ENCODE measurements around the gene STAC. TPM values are rescaled to one million over a fixed set of nuclear protein-coding genes. Genes with fewer than 3 reads are reported as not detected.
A peak's percentile ranks its signal among the peaks of the same experiment; 100 is the strongest.

Gene STAC
- total and polyA plus RNA-seq, 5 donors from 2014 or later = 0.59 to 1.0 (median 0.76) TPM

DNA sequence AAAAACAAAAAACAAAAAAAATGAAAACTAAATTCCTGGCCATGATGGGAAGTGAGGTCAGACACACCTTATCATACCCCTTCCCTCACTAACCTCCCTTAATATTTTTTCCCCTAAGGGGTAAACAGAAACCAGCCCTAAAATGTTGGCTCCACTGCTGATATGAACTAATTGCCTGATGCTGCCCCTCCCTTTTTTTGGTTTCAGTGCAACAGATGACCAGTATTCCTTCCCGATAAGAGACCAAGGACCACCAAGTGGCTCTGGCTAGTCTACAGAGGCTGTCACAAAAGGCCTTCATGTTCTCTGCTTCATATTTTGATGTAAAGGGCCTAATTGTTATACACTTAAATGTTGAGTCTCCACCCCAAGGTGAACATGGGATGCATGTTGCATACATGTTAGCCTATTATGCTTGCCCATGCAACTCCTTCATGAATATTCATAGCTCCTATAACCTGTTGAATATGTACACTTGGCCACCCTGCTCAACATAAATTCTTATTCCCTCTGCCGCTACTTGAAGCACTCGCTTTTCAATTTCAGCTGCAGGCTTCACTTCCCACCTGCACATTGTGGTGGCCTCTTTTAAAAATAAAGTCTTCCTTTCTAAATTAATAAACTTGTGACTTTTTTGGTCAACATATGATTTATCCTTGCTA is 12.3 kb upstream of the STAC start:
- ATAC-seq (ENCODE audit: low read depth in 2 of 2) = no peak
- H3K27ac ChIP-seq (ENCODE audit: insufficient read depth, low read length, poor library complexity, severe bottlenecking) = no peak overlapping the region
- DNase-seq = no peak
- Mint-ChIP-seq H3K27ac (no peak overlapping the region), H3K4me1 (no peaks in the 10 kb centered on the region), H3K36me3 (no peaks in the 10 kb centered on the region), H3K27me3 (no peaks in the 10 kb centered on the region), H3K4me3 (no peak overlapping the region), H3K9me3 (peaks cover 0 to 5% (median 3%) of the 10 kb centered on the region in 7 donors)
- H3K9me3 ChIP-seq (ENCODE audit: control insufficient read depth in 2 of 2, low read length in 2 of 2) = no peaks in the 10 kb centered on the region
- no peaks in the 10 kb centered on the region for H3K27me3 ChIP-seq (ENCODE audit: control insufficient read depth, insufficient read depth, low read length)
- no peaks in the 10 kb centered on the region for H3K36me3 ChIP-seq (ENCODE audit: control insufficient read depth, insufficient read depth, low read length)
- no peaks in the 10 kb centered on the region for H3K4me1 ChIP-seq (ENCODE audit: control insufficient read depth, insufficient read depth, low read length, poor library complexity, severe bottlenecking)
- H3K4me3 ChIP-seq (ENCODE audit: low read depth, low read length) = no peak overlapping the region

DNA sequence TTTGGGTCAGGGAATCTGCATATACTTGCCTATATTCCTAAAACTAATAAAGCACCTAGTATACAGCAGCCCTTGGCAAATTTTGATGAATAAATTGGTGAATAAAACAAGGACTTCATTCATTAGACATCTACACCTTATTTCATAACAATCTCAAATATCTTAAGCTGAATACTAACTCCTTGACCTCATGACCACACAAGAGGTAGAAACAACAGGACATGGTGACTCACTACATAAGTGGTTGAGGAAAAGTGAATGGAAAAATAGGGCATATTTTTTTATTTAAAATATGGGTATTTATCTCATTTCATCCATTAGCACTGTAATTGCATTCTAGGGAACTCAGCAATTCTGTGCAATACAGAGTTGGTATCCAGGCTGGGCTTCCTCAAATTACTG is 7.8 kb upstream of the STAC start:
- Mint-ChIP-seq H3K9me3 (peaks cover 0 to 3% (median 1%) of the 10 kb centered on the region in 7 donors), H3K4me3 (no peak overlapping the region), H3K27me3 (peaks cover 5% of the 10 kb centered on the region), H3K36me3 (no peaks in the 10 kb centered on the region), H3K27ac (no peak overlapping the region), H3K4me1 (no peaks in the 10 kb centered on the region)
- no peaks in the 10 kb centered on the region for H3K36me3 ChIP-seq (ENCODE audit: control insufficient read depth, insufficient read depth, low read length)
- no peaks in the 10 kb centered on the region for H3K4me1 ChIP-seq (ENCODE audit: control insufficient read depth, insufficient read depth, low read length, poor library complexity, severe bottlenecking)
- H3K4me3 ChIP-seq (ENCODE audit: low read depth, low read length) = no peak overlapping the region
- H3K27ac ChIP-seq (ENCODE audit: insufficient read depth, low read length, poor library complexity, severe bottlenecking) = no peak overlapping the region
- H3K27me3 ChIP-seq (ENCODE audit: control insufficient read depth, insufficient read depth, low read length) = no peaks in the 10 kb centered on the region
- no peaks in the 10 kb centered on the region for H3K9me3 ChIP-seq (ENCODE audit: control insufficient read depth in 2 of 2, low read length in 2 of 2)
- no peak for DNase-seq
- no peak for ATAC-seq (ENCODE audit: low read depth in 2 of 2)

DNA sequence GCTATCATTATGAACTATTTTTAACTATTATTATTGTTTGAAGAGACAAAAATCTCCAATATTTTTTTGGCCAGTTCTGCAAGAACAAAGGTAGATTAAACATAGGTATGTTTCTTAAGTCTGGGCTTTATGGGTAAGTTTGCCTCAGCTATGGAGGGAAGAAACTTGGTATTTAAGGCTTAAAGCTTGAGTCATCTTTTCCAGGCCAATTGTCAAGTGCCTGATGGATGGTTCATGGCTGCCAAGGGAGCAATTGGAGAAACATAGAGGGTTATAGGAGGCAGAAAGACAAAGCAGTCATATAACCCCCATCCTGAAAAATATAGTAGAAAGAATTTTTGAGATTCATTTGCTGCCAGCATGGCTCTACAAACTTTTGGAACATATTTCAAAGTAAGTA is 7.2 kb upstream of the STAC start:
- H3K36me3 Mint-ChIP-seq = no peaks in the 10 kb centered on the region
- Histone ChIP-seq H3K27ac (ENCODE audit: insufficient read depth, low read length, poor library complexity, severe bottlenecking) (no peak overlapping the region), H3K4me1 (ENCODE audit: control insufficient read depth, insufficient read depth, low read length, poor library complexity, severe bottlenecking) (no peaks in the 10 kb centered on the region), H3K9me3 (ENCODE audit: control insufficient read depth in 2 of 2, low read length in 2 of 2) (no peaks in the 10 kb centered on the region), H3K4me3 (ENCODE audit: low read depth, low read length) (no peak overlapping the region), H3K27me3 (ENCODE audit: control insufficient read depth, insufficient read depth, low read length) (peaks cover 1% of the 10 kb centered on the region), H3K36me3 (ENCODE audit: control insufficient read depth, insufficient read depth, low read length) (no peaks in the 10 kb centered on the region)
- H3K27ac Mint-ChIP-seq = no peak overlapping the region
- H3K4me1 Mint-ChIP-seq = no peaks in the 10 kb centered on the region
- H3K4me3 Mint-ChIP-seq = no peak overlapping the region
- peaks cover 0 to 3% (median 1%) of the 10 kb centered on the region in 7 donors for H3K9me3 Mint-ChIP-seq
- H3K27me3 Mint-ChIP-seq = peaks cover 8% of the 10 kb centered on the region
- ATAC-seq (ENCODE audit: low read depth in 2 of 2) (no peak), DNase-seq (no peak)

DNA sequence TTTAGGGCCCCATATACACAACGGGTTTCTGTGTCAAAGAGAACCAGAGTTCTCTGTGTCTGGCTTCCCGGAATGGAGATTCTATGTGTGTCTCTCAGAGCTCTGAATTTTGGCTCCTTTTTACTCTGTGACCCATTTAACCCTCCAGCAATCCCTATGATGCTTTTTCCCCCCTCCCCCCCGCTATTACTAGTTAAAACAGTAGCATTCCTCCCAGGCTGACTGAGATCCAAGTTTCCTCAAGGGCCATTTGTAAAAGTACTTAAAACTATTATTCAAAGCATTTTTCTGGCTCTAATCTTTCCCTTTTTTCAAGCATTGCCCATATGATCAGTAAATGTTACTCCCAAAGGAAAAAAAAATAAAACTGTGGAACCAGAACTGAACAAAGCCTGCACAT is 6.6 kb upstream of the STAC start:
- no peaks in the 10 kb centered on the region for H3K36me3 Mint-ChIP-seq
- no peak for ATAC-seq (ENCODE audit: low read depth in 2 of 2)

DNA sequence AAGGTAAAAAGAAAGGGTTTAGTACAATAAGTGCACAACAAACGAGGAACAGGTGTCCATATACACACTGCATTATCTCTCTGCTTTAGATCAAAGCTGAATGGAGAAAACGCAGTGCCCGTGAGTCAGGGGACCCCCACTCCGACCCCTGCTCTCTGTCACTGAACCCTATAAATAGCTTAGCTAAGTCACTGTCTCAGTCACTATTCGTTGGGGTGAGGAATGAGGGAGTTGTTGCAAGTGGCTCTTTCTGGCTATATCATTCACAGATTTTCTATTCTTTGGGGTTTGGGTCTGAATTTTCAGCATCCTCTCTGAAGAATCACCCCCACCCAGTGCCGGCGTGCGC is 458 bp upstream of the STAC start:
- DNase-seq (no peak), ATAC-seq (ENCODE audit: low read depth in 2 of 2) (no peak)
- no peak overlapping the region for H3K4me3 ChIP-seq (ENCODE audit: low read depth, low read length)
- Mint-ChIP-seq H3K4me1 (peaks cover 0 to 5% (median 0%) of the 10 kb centered on the region in 4 donors), H3K9me3 (no peaks in the 10 kb centered on the region), H3K27ac (no peak overlapping the region), H3K27me3 (peaks cover 41% of the 10 kb centered on the region), H3K4me3 (peak overlapping the region in 1 of 4 donors; percentile 13), H3K36me3 (no peaks in the 10 kb centered on the region)
- H3K27ac ChIP-seq (ENCODE audit: insufficient read depth, low read length, poor library complexity, severe bottlenecking) = no peak overlapping the region
- no peaks in the 10 kb centered on the region for H3K4me1 ChIP-seq (ENCODE audit: control insufficient read depth, insufficient read depth, low read length, poor library complexity, severe bottlenecking)
- no peaks in the 10 kb centered on the region for H3K36me3 ChIP-seq (ENCODE audit: control insufficient read depth, insufficient read depth, low read length)
- H3K27me3 ChIP-seq (ENCODE audit: control insufficient read depth, insufficient read depth, low read length) = peaks cover 12% of the 10 kb centered on the region
- no peaks in the 10 kb centered on the region for H3K9me3 ChIP-seq (ENCODE audit: control insufficient read depth in 2 of 2, low read length in 2 of 2)

More for the DNA sequence above, 6.6 kb upstream of the STAC start:
- no peak for DNase-seq
- H3K4me3 ChIP-seq (ENCODE audit: low read depth, low read length) = no peak overlapping the region
- no peak overlapping the region for H3K4me3 Mint-ChIP-seq
- H3K27ac ChIP-seq (ENCODE audit: insufficient read depth, low read length, poor library complexity, severe bottlenecking) = no peak overlapping the region
- H3K9me3 Mint-ChIP-seq = peaks cover 0 to 1% (median 0%) of the 10 kb centered on the region in 7 donors
- H3K27ac Mint-ChIP-seq = no peak overlapping the region
- H3K4me1 Mint-ChIP-seq = no peaks in the 10 kb centered on the region
- peaks cover 11% of the 10 kb centered on the region for H3K27me3 Mint-ChIP-seq
- H3K4me1 ChIP-seq (ENCODE audit: control insufficient read depth, insufficient read depth, low read length, poor library complexity, severe bottlenecking) = no peaks in the 10 kb centered on the region
- no peaks in the 10 kb centered on the region for H3K36me3 ChIP-seq (ENCODE audit: control insufficient read depth, insufficient read depth, low read length)
- H3K9me3 ChIP-seq (ENCODE audit: control insufficient read depth in 2 of 2, low read length in 2 of 2) = no peaks in the 10 kb centered on the region
- peaks cover 1% of the 10 kb centered on the region for H3K27me3 ChIP-seq (ENCODE audit: control insufficient read depth, insufficient read depth, low read length)

DNA sequence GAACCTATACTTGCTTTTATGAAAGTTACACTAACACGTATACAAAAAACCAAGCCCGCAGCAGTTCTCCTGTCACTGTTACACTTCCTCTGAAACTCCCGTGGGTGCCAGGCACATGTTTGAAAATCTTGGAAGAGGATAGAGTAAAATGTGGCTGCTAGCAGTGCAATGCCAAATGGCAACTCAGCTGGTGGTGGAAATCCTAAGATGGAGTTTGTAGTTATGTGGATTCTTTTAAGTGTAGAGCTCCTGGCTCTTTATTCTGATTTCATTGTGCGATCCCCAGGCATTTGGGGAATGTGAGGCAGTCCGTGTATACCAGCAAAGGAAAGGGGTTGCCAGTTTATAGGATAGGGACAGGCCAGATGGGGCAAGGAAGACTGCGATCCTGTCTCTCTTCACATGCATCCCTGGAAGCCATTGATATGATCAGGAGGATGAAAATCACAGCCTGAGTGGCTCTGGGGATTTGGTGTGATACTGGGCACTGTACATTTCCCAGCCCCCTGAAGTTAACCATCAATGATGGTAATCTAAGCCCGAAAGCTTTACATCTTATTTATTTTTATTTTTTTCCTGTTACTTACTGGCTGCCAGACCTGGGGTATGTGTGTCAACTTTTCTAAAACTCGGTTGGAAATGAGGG is 1.1 kb downstream of the STAC start:
- H3K36me3 Mint-ChIP-seq = no peaks in the 10 kb centered on the region

DNA sequence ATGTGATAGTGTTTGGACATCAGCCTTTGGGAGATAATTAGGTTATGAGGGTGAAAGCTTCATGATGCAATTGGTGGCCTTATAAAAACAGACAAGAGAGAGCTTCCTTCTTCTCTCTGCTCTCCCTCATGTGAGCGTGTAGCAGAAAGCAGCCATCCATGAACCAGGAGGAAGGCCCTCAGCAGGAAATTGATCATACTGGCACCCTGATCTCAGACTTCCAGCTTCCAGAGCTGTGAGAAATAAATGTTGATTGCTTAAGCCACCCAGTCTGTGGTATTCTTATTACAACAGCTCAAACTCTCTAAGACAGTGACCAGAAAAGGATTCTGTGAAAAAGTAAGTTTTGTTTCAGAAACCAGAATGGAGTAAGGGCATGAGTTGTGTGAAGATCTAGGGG is 13.3 kb downstream of the STAC start:
- Mint-ChIP-seq H3K27ac (no peak overlapping the region), H3K27me3 (peaks cover 18% of the 10 kb centered on the region), H3K4me3 (no peak overlapping the region), H3K36me3 (no peaks in the 10 kb centered on the region), H3K9me3 (peaks cover 0 to 6% (median 0%) of the 10 kb centered on the region in 7 donors), H3K4me1 (no peaks in the 10 kb centered on the region)
- Histone ChIP-seq H3K27me3 (ENCODE audit: control insufficient read depth, insufficient read depth, low read length) (no peaks in the 10 kb centered on the region), H3K4me3 (ENCODE audit: low read depth, low read length) (no peak overlapping the region), H3K36me3 (ENCODE audit: control insufficient read depth, insufficient read depth, low read length) (no peaks in the 10 kb centered on the region), H3K9me3 (ENCODE audit: control insufficient read depth in 2 of 2, low read length in 2 of 2) (no peaks in the 10 kb centered on the region), H3K4me1 (ENCODE audit: control insufficient read depth, insufficient read depth, low read length, poor library complexity, severe bottlenecking) (no peaks in the 10 kb centered on the region), H3K27ac (ENCODE audit: insufficient read depth, low read length, poor library complexity, severe bottlenecking) (no peak overlapping the region)
- ATAC-seq (ENCODE audit: low read depth in 2 of 2) (no peak), DNase-seq (no peak)

More for the DNA sequence above, 1.1 kb downstream of the STAC start:
- Histone ChIP-seq H3K27me3 (ENCODE audit: control insufficient read depth, insufficient read depth, low read length) (peaks cover 12% of the 10 kb centered on the region), H3K9me3 (ENCODE audit: control insufficient read depth in 2 of 2, low read length in 2 of 2) (no peaks in the 10 kb centered on the region), H3K27ac (ENCODE audit: insufficient read depth, low read length, poor library complexity, severe bottlenecking) (no peak overlapping the region), H3K4me1 (ENCODE audit: control insufficient read depth, insufficient read depth, low read length, poor library complexity, severe bottlenecking) (no peaks in the 10 kb centered on the region), H3K4me3 (ENCODE audit: low read depth, low read length) (no peak overlapping the region), H3K36me3 (ENCODE audit: control insufficient read depth, insufficient read depth, low read length) (no peaks in the 10 kb centered on the region)
- DNase-seq (no peak), ATAC-seq (ENCODE audit: low read depth in 2 of 2) (no peak)
- Mint-ChIP-seq H3K4me3 (no peak overlapping the region), H3K27me3 (peaks cover 43% of the 10 kb centered on the region), H3K9me3 (no peaks in the 10 kb centered on the region), H3K27ac (no peak overlapping the region), H3K4me1 (peaks cover 0 to 5% (median 0%) of the 10 kb centered on the region in 4 donors)

DNA sequence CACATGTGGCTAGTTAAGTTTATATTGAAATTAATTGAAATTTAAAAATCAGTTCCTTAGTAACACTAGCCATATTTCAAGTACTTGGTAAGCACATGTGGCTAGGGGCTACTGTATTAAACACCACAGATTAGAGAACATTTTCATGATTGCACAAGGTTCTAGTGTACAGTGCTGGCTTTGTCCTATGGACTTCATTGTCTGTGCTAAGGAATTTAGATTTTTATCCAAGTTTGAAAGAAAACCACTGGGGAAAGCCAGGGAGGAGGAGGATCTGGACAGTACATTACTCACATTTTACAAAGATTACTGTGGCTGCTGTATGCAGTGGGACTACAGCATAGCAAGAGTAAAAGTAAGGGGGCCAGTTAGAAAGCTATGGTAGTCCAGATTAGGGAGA is 13.9 kb downstream of the STAC start:
- H3K4me1 Mint-ChIP-seq = no peaks in the 10 kb centered on the region
- no peak overlapping the region for H3K27ac ChIP-seq (ENCODE audit: insufficient read depth, low read length, poor library complexity, severe bottlenecking)
- H3K27me3 Mint-ChIP-seq = peaks cover 18% of the 10 kb centered on the region
- no peak for ATAC-seq (ENCODE audit: low read depth in 2 of 2)
- H3K27me3 ChIP-seq (ENCODE audit: control insufficient read depth, insufficient read depth, low read length) = no peaks in the 10 kb centered on the region
- no peaks in the 10 kb centered on the region for H3K4me1 ChIP-seq (ENCODE audit: control insufficient read depth, insufficient read depth, low read length, poor library complexity, severe bottlenecking)
- H3K4me3 ChIP-seq (ENCODE audit: low read depth, low read length) = no peak overlapping the region
- no peaks in the 10 kb centered on the region for H3K36me3 ChIP-seq (ENCODE audit: control insufficient read depth, insufficient read depth, low read length)
- no peak overlapping the region for H3K4me3 Mint-ChIP-seq
- no peaks in the 10 kb centered on the region for H3K9me3 ChIP-seq (ENCODE audit: control insufficient read depth in 2 of 2, low read length in 2 of 2)
- no peak for DNase-seq
- H3K27ac Mint-ChIP-seq = no peak overlapping the region
- H3K9me3 Mint-ChIP-seq = peaks cover 0 to 9% (median 0%) of the 10 kb centered on the region in 7 donors
- H3K36me3 Mint-ChIP-seq = no peaks in the 10 kb centered on the region

Data from CD4-positive, CD25-positive, alpha-beta regulatory T cell (primary cell).